Liver (tissue), 9 donors: ENCODE results near the gene NDUFA9. TPM values are rescaled to one million over a fixed set of nuclear protein-coding genes. Genes with fewer than 3 reads are reported as not detected.

Experiments
- DNase-seq: peaks from one replicate; pipeline ENCODE4 v3.0.0-alpha.2; 2017; ENCODE audit warnings: low spot score
- H3K27ac ChIP-seq, 2 donors: one replicate each; pipeline ENCODE4 v1.7.0; 2013; ENCODE audit warnings: inconsistent platforms in 2 of 2, low read length in 2 of 2, control low read depth in 1 of 2, low read depth in 1 of 2, mild to moderate bottlenecking in 1 of 2
- H3K27me3 ChIP-seq, 4 donors: one replicate each; pipeline versions ENCODE4 v1.6.1 to v1.7.0; 2013; ENCODE audit warnings: low read length in 3 of 4, inconsistent platforms in 1 of 4, mild to moderate bottlenecking in 1 of 4, moderate library complexity in 1 of 4; ENCODE audit not compliant: control insufficient read depth in 4 of 4, insufficient read depth in 4 of 4
- H3K36me3 ChIP-seq, 4 donors: one replicate each; pipeline versions ENCODE4 v1.6.1 to v1.7.0; 2013; ENCODE audit warnings: low read length in 3 of 4, mild to moderate bottlenecking in 3 of 4, low read depth in 1 of 4, moderate library complexity in 1 of 4; ENCODE audit not compliant: control insufficient read depth in 4 of 4, insufficient read depth in 3 of 4
- H3K4me1 ChIP-seq, 4 donors: one replicate each; pipeline versions ENCODE4 v1.6.1 to v1.7.0; 2013; ENCODE audit warnings: low read length in 3 of 4, mild to moderate bottlenecking in 3 of 4, moderate library complexity in 1 of 4; ENCODE audit not compliant: control insufficient read depth in 4 of 4, insufficient read depth in 4 of 4
- H3K4me3 ChIP-seq, 3 donors: one replicate each; pipeline versions ENCODE4 v1.6.1 to v1.7.0; 2013; ENCODE audit warnings: low read length in 3 of 3, control low read depth in 1 of 3, low read depth in 1 of 3, mild to moderate bottlenecking in 1 of 3
- H3K9ac ChIP-seq, 2 donors: one replicate each; pipeline ENCODE4 v1.7.0; 2013; ENCODE audit warnings: low read length in 2 of 2, mild to moderate bottlenecking in 2 of 2, moderate library complexity in 2 of 2, control low read depth in 1 of 2, low read depth in 1 of 2
- H3K9me3 ChIP-seq, 4 donors: one replicate each; pipeline versions ENCODE4 v1.6.1 to v1.7.0; 2013; ENCODE audit warnings: low read length in 3 of 4; ENCODE audit not compliant: control insufficient read depth in 4 of 4
- FOXA1 ChIP-seq: IDR thresholded peaks from 2 replicates; pipeline ENCODE4 v1.6.1; 2016; ENCODE audit warnings: antibody characterized with exemption
- FOXA2 ChIP-seq: IDR thresholded peaks from 2 replicates; pipeline ENCODE4 v1.6.1; 2016; ENCODE audit warnings: antibody characterized with exemption
- GABPA ChIP-seq, 2 donors: IDR thresholded peaks in 1 of 2; conservative IDR thresholded peaks in 1 of 2; 2 replicates each; pipeline ENCODE4 v1.6.1; 2016; ENCODE audit warnings: antibody characterized with exemption in 2 of 2, mild to moderate bottlenecking in 1 of 2, moderate library complexity in 1 of 2
- HNF4A ChIP-seq, 2 donors: conservative IDR thresholded peaks; 2 replicates each; pipeline ENCODE4 v1.6.1; 2016; ENCODE audit warnings: antibody characterized with exemption in 2 of 2, mild to moderate bottlenecking in 2 of 2
- HNF4G ChIP-seq: IDR thresholded peaks from 2 replicates; pipeline ENCODE4 v1.6.1; 2016; ENCODE audit warnings: antibody characterized with exemption
- JUND ChIP-seq, 2 donors: IDR thresholded peaks; 2 replicates each; pipeline ENCODE4 v1.6.1; 2016; ENCODE audit warnings: antibody characterized with exemption in 2 of 2
- NR2F2 ChIP-seq: IDR thresholded peaks from 2 replicates; pipeline ENCODE4 v1.6.1; 2016; ENCODE audit warnings: antibody characterized with exemption
- RXRA ChIP-seq, 2 donors: IDR thresholded peaks; 2 replicates each; pipeline ENCODE4 v1.6.1; 2017 to 2018; ENCODE audit warnings: antibody characterized with exemption in 2 of 2, mild to moderate bottlenecking in 1 of 2
- SP1 ChIP-seq: IDR thresholded peaks from 2 replicates; pipeline ENCODE4 v1.6.1; 2018; ENCODE audit warnings: antibody characterized with exemption, mild to moderate bottlenecking
- TAF1 ChIP-seq: conservative IDR thresholded peaks from 2 replicates; pipeline ENCODE4 v1.6.1; 2016; ENCODE audit warnings: antibody characterized with exemption, mild to moderate bottlenecking
- YY1 ChIP-seq: IDR thresholded peaks from 2 replicates; pipeline ENCODE4 v1.6.1; 2016; ENCODE audit warnings: antibody characterized with exemption, mild to moderate bottlenecking
- WGBS: extraction: QIAGEN DNeasy Blood & Tissue Kit; methylation state at CpG from one replicate; pipeline ENCODE4 v1.1.7; 2013; 5-methylcytosine and 5-hydroxymethylcytosine counted together
- polyA plus RNA-seq, 2 donors: library from polyadenylated mRNA; stranded (reverse) in 1 of 2; unstranded in 1 of 2; fragments of 200-250 nt in 1 of 2; fragments of >200 nt in 1 of 2; fragmentation: Nextera tagmentation in 1 of 2; extraction: Ambion mirVana in 1 of 2; gene quantifications; one replicate each; pipeline versions ENCODE4 v1.2.1 to v1.2.3, GENCODE V29; 2013 to 2015
- total RNA-seq, 2 donors: library from RNA; depleted of rRNA; stranded (reverse); fragments of >200 nt; gene quantifications; one replicate each; pipeline ENCODE4 v1.2.3, GENCODE V29; 2014
- TF ChIP-seq, protein P1 (sequence below): IDR thresholded peaks from 2 replicates; pipeline ENCODE4 v1.6.1; 2016; ENCODE audit warnings: antibody characterized with exemption
- TF ChIP-seq, protein P2 (sequence below): fragments of 150-350 bp; IDR thresholded peaks from 2 replicates; pipeline ENCODE4 v1.5.1; 2017; ENCODE audit warnings: improper control_type of control experiment, low read depth, low read length; ENCODE audit not compliant: missing input control
- TF ChIP-seq, protein P3 (sequence below): IDR thresholded peaks from 2 replicates; pipeline ENCODE4 v1.6.1; 2016; ENCODE audit warnings: antibody characterized with exemption
- TF ChIP-seq, protein P4 (sequence below): IDR thresholded peaks from 2 replicates; pipeline ENCODE4 v1.6.1; 2016; ENCODE audit warnings: antibody characterized with exemption
- TF ChIP-seq, protein P5 (sequence below): IDR thresholded peaks from 2 replicates; pipeline ENCODE4 v1.6.1; 2016; ENCODE audit warnings: antibody characterized with exemption, mild to moderate bottlenecking
- donor health status: healthy.
- donor health status: healthy.
- donor health status: healthy.
- donor health status: healthy.
- donor health status: healthy.

The NDUFA9 gene
- total and polyA plus RNA-seq, 4 donors, result 21.4 to 132 (median 56.6) TPM

DNA sequence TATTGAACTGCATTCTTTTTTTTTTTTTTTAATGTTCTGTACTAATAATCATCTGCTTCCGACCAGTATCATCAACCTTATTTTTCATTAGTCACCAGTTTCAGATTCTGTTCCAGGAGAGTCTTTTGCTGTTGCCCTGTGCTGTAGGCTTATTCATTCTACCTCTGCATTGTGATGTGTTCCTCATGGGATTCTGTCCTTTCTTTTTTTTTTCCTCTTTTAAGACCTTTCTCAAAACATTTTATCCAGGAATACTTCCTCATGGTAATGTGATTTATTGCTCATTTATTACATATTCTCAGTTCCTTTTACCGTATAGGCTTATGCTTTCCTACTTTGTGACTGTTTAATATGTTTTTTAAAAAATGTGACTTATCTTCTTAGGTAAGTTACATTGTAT is 4.8 kb downstream of the NDUFA9 start:
- no peak overlapping the region for H3K4me3 ChIP-seq
- peaks cover 0 to 14% (median 14%) of the 10 kb centered on the region in 4 donors for H3K4me1 ChIP-seq
- TF ChIP-seq, protein P1, sequence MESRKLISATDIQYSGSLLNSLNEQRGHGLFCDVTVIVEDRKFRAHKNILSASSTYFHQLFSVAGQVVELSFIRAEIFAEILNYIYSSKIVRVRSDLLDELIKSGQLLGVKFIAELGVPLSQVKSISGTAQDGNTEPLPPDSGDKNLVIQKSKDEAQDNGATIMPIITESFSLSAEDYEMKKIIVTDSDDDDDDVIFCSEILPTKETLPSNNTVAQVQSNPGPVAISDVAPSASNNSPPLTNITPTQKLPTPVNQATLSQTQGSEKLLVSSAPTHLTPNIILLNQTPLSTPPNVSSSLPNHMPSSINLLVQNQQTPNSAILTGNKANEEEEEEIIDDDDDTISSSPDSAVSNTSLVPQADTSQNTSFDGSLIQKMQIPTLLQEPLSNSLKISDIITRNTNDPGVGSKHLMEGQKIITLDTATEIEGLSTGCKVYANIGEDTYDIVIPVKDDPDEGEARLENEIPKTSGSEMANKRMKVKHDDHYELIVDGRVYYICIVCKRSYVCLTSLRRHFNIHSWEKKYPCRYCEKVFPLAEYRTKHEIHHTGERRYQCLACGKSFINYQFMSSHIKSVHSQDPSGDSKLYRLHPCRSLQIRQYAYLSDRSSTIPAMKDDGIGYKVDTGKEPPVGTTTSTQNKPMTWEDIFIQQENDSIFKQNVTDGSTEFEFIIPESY, result no peak
- TF ChIP-seq GABPA (IDR thresholded peaks at IDR 0.05 in 1 of 2, conservative IDR thresholded peaks at IDR 0.05 in 1 of 2), result no peak
- H3K9ac ChIP-seq, result no peak overlapping the region
- peaks cover 9 to 38% (median 28%) of the 10 kb centered on the region in 4 donors for H3K36me3 ChIP-seq
- no peak for DNase-seq
- H3K27ac ChIP-seq, result no peak overlapping the region
- 85% methylated on average over 2 of the region's 2 CpGs for WGBS
- H3K27me3 ChIP-seq, result no peaks in the 10 kb centered on the region
- no peaks in the 10 kb centered on the region for H3K9me3 ChIP-seq

DNA sequence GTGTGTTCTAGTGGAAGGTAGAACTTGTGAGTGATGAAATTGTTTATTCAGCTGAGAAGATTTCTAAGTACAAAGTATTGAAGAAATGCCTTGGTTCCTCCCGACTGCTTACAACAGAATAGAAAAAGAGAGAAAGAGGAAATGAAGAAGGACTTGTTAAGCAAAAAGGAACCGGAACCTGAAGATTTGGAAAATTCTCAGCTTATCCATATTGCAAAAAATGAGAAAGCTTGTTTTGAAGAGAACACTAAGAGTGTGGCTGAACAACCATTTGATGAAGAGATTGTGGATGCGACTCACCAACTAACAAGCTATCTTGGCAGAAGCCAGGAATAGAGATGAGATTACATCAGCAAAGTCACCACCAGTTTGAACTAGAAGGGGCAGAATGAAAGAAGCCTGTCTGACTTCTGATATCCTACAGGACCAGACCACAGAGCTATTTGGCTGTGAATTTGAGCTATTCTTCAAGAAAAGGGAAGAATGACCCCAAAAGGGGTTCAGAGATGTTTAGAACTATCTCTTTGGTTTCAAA is 15.1 kb downstream of the NDUFA9 start:
- H3K9ac ChIP-seq, result no peak overlapping the region
- no peak overlapping the region for H3K4me3 ChIP-seq
- no peaks in the 10 kb centered on the region for H3K4me1 ChIP-seq
- no peaks in the 10 kb centered on the region for H3K9me3 ChIP-seq
- H3K27me3 ChIP-seq, result no peaks in the 10 kb centered on the region
- H3K36me3 ChIP-seq, result peaks cover 9 to 83% (median 73%) of the 10 kb centered on the region in 4 donors
- DNase-seq, result no peak
- H3K27ac ChIP-seq, result no peak overlapping the region
- 75% methylated on average over 3 of the region's 3 CpGs for WGBS
- TF ChIP-seq NR2F2 (no peak), HNF4G (no peak), SP1 (no peak), JUND (IDR thresholded peaks at IDR 0.05) (no peak), FOXA2 (no peak), YY1 (no peak), HNF4A (conservative IDR thresholded peaks at IDR 0.05) (no peak), RXRA (IDR thresholded peaks at IDR 0.05) (no peak), FOXA1 (no peak), TAF1 (no peak)
- TF ChIP-seq, protein P2, sequence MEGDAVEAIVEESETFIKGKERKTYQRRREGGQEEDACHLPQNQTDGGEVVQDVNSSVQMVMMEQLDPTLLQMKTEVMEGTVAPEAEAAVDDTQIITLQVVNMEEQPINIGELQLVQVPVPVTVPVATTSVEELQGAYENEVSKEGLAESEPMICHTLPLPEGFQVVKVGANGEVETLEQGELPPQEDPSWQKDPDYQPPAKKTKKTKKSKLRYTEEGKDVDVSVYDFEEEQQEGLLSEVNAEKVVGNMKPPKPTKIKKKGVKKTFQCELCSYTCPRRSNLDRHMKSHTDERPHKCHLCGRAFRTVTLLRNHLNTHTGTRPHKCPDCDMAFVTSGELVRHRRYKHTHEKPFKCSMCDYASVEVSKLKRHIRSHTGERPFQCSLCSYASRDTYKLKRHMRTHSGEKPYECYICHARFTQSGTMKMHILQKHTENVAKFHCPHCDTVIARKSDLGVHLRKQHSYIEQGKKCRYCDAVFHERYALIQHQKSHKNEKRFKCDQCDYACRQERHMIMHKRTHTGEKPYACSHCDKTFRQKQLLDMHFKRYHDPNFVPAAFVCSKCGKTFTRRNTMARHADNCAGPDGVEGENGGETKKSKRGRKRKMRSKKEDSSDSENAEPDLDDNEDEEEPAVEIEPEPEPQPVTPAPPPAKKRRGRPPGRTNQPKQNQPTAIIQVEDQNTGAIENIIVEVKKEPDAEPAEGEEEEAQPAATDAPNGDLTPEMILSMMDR, result no peak
- TF ChIP-seq, protein P3, sequence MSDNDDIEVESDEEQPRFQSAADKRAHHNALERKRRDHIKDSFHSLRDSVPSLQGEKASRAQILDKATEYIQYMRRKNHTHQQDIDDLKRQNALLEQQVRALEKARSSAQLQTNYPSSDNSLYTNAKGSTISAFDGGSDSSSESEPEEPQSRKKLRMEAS, result no peak
- TF ChIP-seq, protein P4, sequence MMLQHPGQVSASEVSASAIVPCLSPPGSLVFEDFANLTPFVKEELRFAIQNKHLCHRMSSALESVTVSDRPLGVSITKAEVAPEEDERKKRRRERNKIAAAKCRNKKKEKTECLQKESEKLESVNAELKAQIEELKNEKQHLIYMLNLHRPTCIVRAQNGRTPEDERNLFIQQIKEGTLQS, result no peak
- TF ChIP-seq, protein P5, sequence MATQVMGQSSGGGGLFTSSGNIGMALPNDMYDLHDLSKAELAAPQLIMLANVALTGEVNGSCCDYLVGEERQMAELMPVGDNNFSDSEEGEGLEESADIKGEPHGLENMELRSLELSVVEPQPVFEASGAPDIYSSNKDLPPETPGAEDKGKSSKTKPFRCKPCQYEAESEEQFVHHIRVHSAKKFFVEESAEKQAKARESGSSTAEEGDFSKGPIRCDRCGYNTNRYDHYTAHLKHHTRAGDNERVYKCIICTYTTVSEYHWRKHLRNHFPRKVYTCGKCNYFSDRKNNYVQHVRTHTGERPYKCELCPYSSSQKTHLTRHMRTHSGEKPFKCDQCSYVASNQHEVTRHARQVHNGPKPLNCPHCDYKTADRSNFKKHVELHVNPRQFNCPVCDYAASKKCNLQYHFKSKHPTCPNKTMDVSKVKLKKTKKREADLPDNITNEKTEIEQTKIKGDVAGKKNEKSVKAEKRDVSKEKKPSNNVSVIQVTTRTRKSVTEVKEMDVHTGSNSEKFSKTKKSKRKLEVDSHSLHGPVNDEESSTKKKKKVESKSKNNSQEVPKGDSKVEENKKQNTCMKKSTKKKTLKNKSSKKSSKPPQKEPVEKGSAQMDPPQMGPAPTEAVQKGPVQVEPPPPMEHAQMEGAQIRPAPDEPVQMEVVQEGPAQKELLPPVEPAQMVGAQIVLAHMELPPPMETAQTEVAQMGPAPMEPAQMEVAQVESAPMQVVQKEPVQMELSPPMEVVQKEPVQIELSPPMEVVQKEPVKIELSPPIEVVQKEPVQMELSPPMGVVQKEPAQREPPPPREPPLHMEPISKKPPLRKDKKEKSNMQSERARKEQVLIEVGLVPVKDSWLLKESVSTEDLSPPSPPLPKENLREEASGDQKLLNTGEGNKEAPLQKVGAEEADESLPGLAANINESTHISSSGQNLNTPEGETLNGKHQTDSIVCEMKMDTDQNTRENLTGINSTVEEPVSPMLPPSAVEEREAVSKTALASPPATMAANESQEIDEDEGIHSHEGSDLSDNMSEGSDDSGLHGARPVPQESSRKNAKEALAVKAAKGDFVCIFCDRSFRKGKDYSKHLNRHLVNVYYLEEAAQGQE, result no peak
